Measurements from ENCODE around the gene QSER1. TPM values are rescaled to one million over a fixed set of nuclear protein-coding genes. Genes with fewer than 3 reads are reported as not detected.
"Not testable (repeated sequence)": the region's sequence is repeated elsewhere in the genome, so short reads cannot be mapped to it uniquely, and the experiment has no call there.

The QSER1 gene
- total and polyA plus RNA-seq, 3 experiments from 2014 or later = 0.93 to 12.3 (median 10.6) TPM

DNA sequence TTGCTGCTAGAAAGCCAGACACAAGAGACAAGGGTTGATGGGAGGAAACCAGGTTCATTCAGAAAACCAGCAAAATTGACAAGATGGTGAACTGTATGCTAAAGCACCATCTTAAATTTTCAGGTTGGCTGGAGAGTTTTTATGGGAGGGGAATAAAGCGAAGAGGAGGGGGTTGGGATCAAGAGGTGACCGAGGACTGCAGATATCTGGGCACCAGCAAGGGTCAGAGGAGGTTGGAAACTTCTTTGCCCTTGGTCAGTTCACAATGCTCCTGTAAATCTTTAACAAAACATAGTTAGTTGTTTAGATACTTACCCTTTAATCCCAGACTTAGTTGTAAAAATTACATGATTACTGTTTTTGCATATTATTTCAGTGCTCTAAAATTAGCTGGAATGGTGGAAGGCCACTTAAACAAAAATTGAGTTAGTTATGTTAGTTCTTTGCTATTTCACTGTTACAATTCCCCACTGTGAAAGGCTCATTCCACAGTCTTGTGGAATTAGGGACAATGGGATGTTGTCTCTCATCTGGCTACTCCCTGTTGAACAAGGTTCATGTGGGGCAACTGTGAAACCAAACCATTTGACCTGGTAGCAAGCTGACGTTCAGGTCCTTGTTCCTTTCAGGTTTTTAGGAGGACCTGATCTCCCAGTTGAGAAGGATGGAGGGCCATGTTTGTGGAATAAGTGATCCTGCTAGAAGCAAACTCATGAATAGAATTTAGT, 30.6 kb upstream of the QSER1 start:
- Mint-ChIP-seq H3K4me1 (no peaks in the 10 kb centered on the region), H3K27me3 (peaks cover 21 to 47% of the 10 kb centered on the region in 2 donors), H3K9me3 (no peaks in the 10 kb centered on the region), H3K27ac (no peak overlapping the region), H3K36me3 (peaks cover 0 to 6% (median 0%) of the 10 kb centered on the region in 3 donors), H3K4me3 (no peak overlapping the region)
- DNase-seq = no peak
- ChIA-PET CTCF (no interaction called here), POLR2A (no interaction called here)
- no peaks in the 10 kb centered on the region for H3K9me3 ChIP-seq (ENCODE audit: low read length)
- H3K36me3 ChIP-seq (ENCODE audit: insufficient read depth, low read length) = no peaks in the 10 kb centered on the region
- H3K4me1 ChIP-seq (ENCODE audit: insufficient read depth, low read length) = no peaks in the 10 kb centered on the region
- no peaks in the 10 kb centered on the region for H3K27me3 ChIP-seq (ENCODE audit: insufficient read depth, low read length, poor library complexity, severe bottlenecking)
- no peak overlapping the region for H3K4me3 ChIP-seq (ENCODE audit: low read length)
- H3K27ac ChIP-seq (ENCODE audit: low read depth, low read length) = no peak overlapping the region

DNA sequence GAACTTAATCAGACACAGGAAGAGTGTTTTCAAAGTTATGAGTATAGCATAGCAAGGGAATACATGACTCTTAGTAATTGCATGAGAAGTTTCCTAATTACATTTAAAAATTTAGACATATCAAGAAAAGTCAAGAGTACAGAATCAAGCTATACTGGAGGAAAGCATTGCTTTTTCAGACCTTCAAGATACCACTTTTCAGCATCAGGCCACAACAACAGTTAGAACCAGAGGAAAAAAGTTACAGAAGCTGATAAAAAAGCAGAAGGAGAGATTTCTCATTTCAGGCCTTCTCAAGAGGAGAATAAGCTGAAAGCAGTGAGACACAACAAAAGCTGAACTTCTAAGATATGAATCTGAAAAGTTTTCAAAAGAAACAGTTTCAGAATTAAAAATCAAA, 28.1 kb upstream of the QSER1 start:
- Mint-ChIP-seq H3K4me1 (no peaks in the 10 kb centered on the region), H3K36me3 (peaks cover 0 to 6% (median 0%) of the 10 kb centered on the region in 3 donors), H3K4me3 (no peak overlapping the region), H3K27ac (no peak overlapping the region), H3K9me3 (peaks cover 0 to 8% (median 1%) of the 10 kb centered on the region in 5 donors), H3K27me3 (peaks cover 26 to 34% of the 10 kb centered on the region in 2 donors)
- H3K27ac ChIP-seq (ENCODE audit: low read depth, low read length) = no peak overlapping the region
- CTCF ChIA-PET = no interaction called here
- no peaks in the 10 kb centered on the region for H3K9me3 ChIP-seq (ENCODE audit: low read length)
- H3K36me3 ChIP-seq (ENCODE audit: insufficient read depth, low read length) = no peaks in the 10 kb centered on the region
- no peak overlapping the region for H3K4me3 ChIP-seq (ENCODE audit: low read length)
- POLR2A ChIA-PET = no interaction called here
- no peaks in the 10 kb centered on the region for H3K4me1 ChIP-seq (ENCODE audit: insufficient read depth, low read length)
- DNase-seq = no peak
- no peaks in the 10 kb centered on the region for H3K27me3 ChIP-seq (ENCODE audit: insufficient read depth, low read length, poor library complexity, severe bottlenecking)

DNA sequence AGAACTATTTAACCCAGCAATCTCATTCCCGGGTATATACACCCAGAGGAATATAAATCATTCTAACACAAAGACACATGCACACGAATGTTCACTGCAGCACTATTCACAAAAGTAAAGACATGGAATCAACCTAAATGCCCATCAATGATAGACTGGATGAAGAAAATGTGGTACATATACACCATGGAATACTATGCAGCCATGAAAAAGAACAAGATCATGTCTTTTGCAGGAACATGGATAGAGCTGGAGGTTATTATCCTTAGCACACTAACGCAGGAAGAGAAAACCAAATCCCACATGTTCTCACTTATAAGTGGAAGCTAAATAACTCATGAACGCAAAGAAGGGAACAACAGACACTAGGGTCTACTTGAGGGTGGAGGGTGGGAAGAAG, 23.9 kb upstream of the QSER1 start:
- DNase-seq; H3K4me1 Mint-ChIP-seq; H3K27me3 ChIP-seq (ENCODE audit: insufficient read depth, low read length, poor library complexity, severe bottlenecking); H3K27ac Mint-ChIP-seq; H3K36me3 Mint-ChIP-seq; H3K4me1 ChIP-seq (ENCODE audit: insufficient read depth, low read length); POLR2A ChIA-PET; H3K4me3 Mint-ChIP-seq; H3K9me3 Mint-ChIP-seq; H3K27ac ChIP-seq (ENCODE audit: low read depth, low read length); H3K4me3 ChIP-seq (ENCODE audit: low read length); H3K9me3 ChIP-seq (ENCODE audit: low read length); CTCF ChIA-PET; H3K36me3 ChIP-seq (ENCODE audit: insufficient read depth, low read length): not testable (repeated sequence)
- peaks cover 17 to 20% of the 10 kb centered on the region in 2 donors for H3K27me3 Mint-ChIP-seq

DNA sequence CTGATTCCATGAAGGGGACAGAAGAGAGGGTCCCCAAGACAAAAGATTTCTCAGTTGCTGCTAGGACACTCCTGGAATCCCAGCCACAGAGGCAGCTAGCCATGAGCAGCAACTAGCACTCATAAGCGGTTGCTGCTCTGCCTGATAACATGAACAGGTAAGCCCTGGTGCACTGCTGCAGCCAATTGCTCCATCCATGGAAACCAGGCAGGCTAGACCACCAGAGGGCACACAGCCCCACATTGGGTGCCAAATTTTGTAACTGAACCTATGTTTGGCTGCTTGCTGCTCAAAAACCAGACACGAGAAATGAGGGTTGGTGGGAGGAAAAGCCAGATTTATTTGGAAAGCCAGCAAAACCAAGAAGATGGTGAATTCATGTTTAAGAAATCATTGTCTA, 21.9 kb upstream of the QSER1 start:
- H3K9me3 ChIP-seq (ENCODE audit: low read length) = no peaks in the 10 kb centered on the region
- peak in 2 of 5 donors; percentile 16 to 48 for DNase-seq
- H3K9me3 Mint-ChIP-seq = peaks cover 0 to 8% (median 1%) of the 10 kb centered on the region in 5 donors
- H3K4me3 Mint-ChIP-seq = no peak overlapping the region
- H3K27me3 ChIP-seq (ENCODE audit: insufficient read depth, low read length, poor library complexity, severe bottlenecking) = no peaks in the 10 kb centered on the region
- H3K27me3 Mint-ChIP-seq = peaks cover 20% of the 10 kb centered on the region in 2 donors
- no peak overlapping the region for H3K4me3 ChIP-seq (ENCODE audit: low read length)
- no peaks in the 10 kb centered on the region for H3K36me3 ChIP-seq (ENCODE audit: insufficient read depth, low read length)
- ChIA-PET POLR2A (no interaction called here), CTCF (interaction anchor here (0.6 kb wide), 1 partner anchor 47 kb away, joined by 3 read pairs; no protein-coding TSS in a partner anchor)
- no peak overlapping the region for H3K27ac Mint-ChIP-seq
- H3K4me1 ChIP-seq (ENCODE audit: insufficient read depth, low read length) = no peaks in the 10 kb centered on the region
- no peak overlapping the region for H3K27ac ChIP-seq (ENCODE audit: low read depth, low read length)
- H3K36me3 Mint-ChIP-seq = peaks cover 0 to 6% (median 0%) of the 10 kb centered on the region in 3 donors
- no peaks in the 10 kb centered on the region for H3K4me1 Mint-ChIP-seq

DNA sequence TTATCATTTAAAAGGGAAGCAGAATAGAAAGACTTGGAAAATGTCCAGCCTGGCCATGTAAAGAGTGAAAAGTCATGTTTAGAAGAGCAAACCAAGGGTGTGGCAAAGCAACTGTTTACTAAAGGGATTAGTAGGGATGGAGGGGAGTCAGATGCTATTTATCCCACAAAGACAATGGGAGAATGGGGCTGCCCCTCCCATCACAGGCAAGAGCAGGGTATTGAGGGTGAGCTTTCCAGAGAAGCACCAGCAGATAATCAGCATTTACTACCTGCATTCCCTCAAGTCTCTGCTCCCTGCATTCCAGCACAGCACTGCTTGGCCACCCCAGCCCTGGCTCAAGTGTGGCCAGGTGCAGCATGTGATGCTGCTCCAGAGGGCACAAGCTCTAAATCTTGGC, 18.5 kb upstream of the QSER1 start:
- H3K36me3 ChIP-seq (ENCODE audit: insufficient read depth, low read length) = no peaks in the 10 kb centered on the region
- no peaks in the 10 kb centered on the region for H3K36me3 Mint-ChIP-seq
- no peak for DNase-seq
- no peak overlapping the region for H3K4me3 ChIP-seq (ENCODE audit: low read length)
- H3K9me3 Mint-ChIP-seq = peaks cover 0 to 2% (median 0%) of the 10 kb centered on the region in 5 donors
- H3K4me1 ChIP-seq (ENCODE audit: insufficient read depth, low read length) = no peaks in the 10 kb centered on the region
- no peaks in the 10 kb centered on the region for H3K9me3 ChIP-seq (ENCODE audit: low read length)
- ChIA-PET POLR2A (no interaction called here), CTCF (no interaction called here)
- H3K27ac Mint-ChIP-seq = no peak overlapping the region
- no peaks in the 10 kb centered on the region for H3K4me1 Mint-ChIP-seq
- no peak overlapping the region for H3K27ac ChIP-seq (ENCODE audit: low read depth, low read length)
- peaks cover 11 to 30% of the 10 kb centered on the region in 2 donors for H3K27me3 Mint-ChIP-seq
- no peak overlapping the region for H3K4me3 Mint-ChIP-seq
- H3K27me3 ChIP-seq (ENCODE audit: insufficient read depth, low read length, poor library complexity, severe bottlenecking) = no peaks in the 10 kb centered on the region

DNA sequence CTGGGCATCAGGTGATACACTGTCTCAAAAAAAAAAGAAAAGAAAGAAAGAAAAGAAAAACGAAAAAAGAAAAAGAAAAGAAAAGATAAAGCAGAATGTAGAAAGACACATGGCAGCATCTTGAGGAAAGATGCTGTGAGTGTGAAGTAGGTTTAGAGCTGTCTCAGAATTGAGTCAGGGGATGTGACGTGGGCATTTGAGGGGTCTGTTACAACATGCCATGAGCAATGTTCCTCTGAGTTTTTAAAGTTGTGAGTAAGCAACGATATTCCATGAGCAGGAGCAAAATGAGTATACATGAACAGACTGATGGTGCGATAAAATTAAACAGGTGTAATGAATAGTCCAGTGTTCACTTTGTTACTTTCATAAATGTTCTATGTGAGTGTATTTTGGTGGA, 11.3 kb upstream of the QSER1 start:
- H3K9me3 ChIP-seq (ENCODE audit: low read length) = no peaks in the 10 kb centered on the region
- ChIA-PET CTCF (no interaction called here), POLR2A (no interaction called here)
- Mint-ChIP-seq H3K27me3 (peaks cover 12 to 20% of the 10 kb centered on the region in 2 donors), H3K4me3 (no peak overlapping the region), H3K4me1 (no peaks in the 10 kb centered on the region), H3K27ac (no peak overlapping the region), H3K36me3 (no peaks in the 10 kb centered on the region), H3K9me3 (no peaks in the 10 kb centered on the region)
- no peak for DNase-seq
- no peaks in the 10 kb centered on the region for H3K27me3 ChIP-seq (ENCODE audit: insufficient read depth, low read length, poor library complexity, severe bottlenecking)
- no peak overlapping the region for H3K4me3 ChIP-seq (ENCODE audit: low read length)
- no peaks in the 10 kb centered on the region for H3K36me3 ChIP-seq (ENCODE audit: insufficient read depth, low read length)
- H3K27ac ChIP-seq (ENCODE audit: low read depth, low read length) = no peak overlapping the region
- H3K4me1 ChIP-seq (ENCODE audit: insufficient read depth, low read length) = no peaks in the 10 kb centered on the region

DNA sequence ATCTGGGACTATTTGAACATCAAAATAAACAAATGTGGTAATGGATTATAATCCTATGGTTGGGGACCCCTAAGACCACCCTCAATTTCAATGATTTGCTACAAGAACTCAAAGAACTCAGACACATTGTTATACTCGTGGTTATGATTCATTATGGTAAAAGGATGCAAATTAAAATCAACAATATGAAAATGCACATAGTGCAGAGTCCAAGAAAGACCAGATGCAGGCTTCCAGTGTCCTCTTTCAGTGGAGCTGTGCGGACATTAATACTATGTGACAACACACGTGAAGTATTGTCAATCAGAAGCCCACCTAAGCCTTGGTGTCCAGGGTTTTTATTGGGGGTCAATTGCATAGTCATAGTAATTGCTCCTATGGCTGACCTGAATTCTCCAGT, 9.2 kb upstream of the QSER1 start:
- H3K9me3 ChIP-seq (ENCODE audit: low read length) = no peaks in the 10 kb centered on the region
- H3K4me3 ChIP-seq (ENCODE audit: low read length) = no peak overlapping the region
- ChIA-PET POLR2A (no interaction called here), CTCF (interaction anchor here (1.7 kb wide), 1 partner anchor 9 kb away, joined by 4 read pairs; the partner anchor contains the start of gene QSER1)
- H3K27ac Mint-ChIP-seq = no peak overlapping the region
- no peak overlapping the region for H3K27ac ChIP-seq (ENCODE audit: low read depth, low read length)
- H3K27me3 Mint-ChIP-seq = peaks cover 10 to 12% of the 10 kb centered on the region in 2 donors
- H3K9me3 Mint-ChIP-seq = no peaks in the 10 kb centered on the region
- no peak for DNase-seq
- no peak overlapping the region for H3K4me3 Mint-ChIP-seq
- H3K27me3 ChIP-seq (ENCODE audit: insufficient read depth, low read length, poor library complexity, severe bottlenecking) = no peaks in the 10 kb centered on the region
- no peaks in the 10 kb centered on the region for H3K4me1 Mint-ChIP-seq
- no peaks in the 10 kb centered on the region for H3K36me3 ChIP-seq (ENCODE audit: insufficient read depth, low read length)
- H3K4me1 ChIP-seq (ENCODE audit: insufficient read depth, low read length) = no peaks in the 10 kb centered on the region
- H3K36me3 Mint-ChIP-seq = no peaks in the 10 kb centered on the region

DNA sequence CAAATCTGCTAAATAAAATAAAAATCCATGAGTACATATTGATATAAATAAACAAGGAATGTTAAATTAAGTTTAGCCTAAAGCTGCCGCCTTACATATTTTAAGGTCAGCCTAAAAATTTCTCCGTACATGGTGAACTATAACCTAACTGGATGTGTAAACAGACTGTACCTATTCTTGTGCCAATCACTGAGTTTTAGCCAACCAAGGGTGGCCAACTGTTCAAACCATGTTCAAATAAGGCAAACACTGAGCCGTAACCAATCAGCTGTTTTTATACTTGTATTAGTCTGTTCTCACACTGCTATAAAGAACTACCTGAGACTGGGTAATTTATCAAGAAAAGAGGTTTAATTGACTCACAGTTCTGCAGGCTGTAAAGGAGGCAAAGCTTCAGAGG, 8.6 kb upstream of the QSER1 start:
- Histone ChIP-seq H3K4me3 (ENCODE audit: low read length) (no peak overlapping the region), H3K9me3 (ENCODE audit: low read length) (no peaks in the 10 kb centered on the region), H3K27me3 (ENCODE audit: insufficient read depth, low read length, poor library complexity, severe bottlenecking) (no peaks in the 10 kb centered on the region), H3K27ac (ENCODE audit: low read depth, low read length) (no peak overlapping the region), H3K4me1 (ENCODE audit: insufficient read depth, low read length) (no peaks in the 10 kb centered on the region), H3K36me3 (ENCODE audit: insufficient read depth, low read length) (no peaks in the 10 kb centered on the region)
- H3K9me3 Mint-ChIP-seq = no peaks in the 10 kb centered on the region
- H3K4me3 Mint-ChIP-seq = no peak overlapping the region
- H3K27ac Mint-ChIP-seq = no peak overlapping the region
- H3K4me1 Mint-ChIP-seq = no peaks in the 10 kb centered on the region
- ChIA-PET POLR2A (no interaction called here), CTCF (interaction anchor here (1.7 kb wide), 1 partner anchor 8 kb away, joined by 4 read pairs; the partner anchor contains the start of gene QSER1)
- no peaks in the 10 kb centered on the region for H3K36me3 Mint-ChIP-seq
- H3K27me3 Mint-ChIP-seq = peaks cover 5 to 10% of the 10 kb centered on the region in 2 donors
- no peak for DNase-seq

Data from CD8-positive, alpha-beta memory T cell (primary cell).